GM13976 (cell line): Measurements from ENCODE around the gene GCFC2.
A peak's percentile ranks its signal among the peaks of the same experiment; 100 is the strongest.

Experiments
- DNase-seq: peaks from one replicate; pipeline ENCODE4 v3.0.0; 2012; ENCODE audit warnings: low spot score
- in situ Hi-C: fragments of 300-500 bp; cut with MboI; formaldehyde crosslinking; loops from one replicate; pipeline ENCODE4 v1.12.0; 2022; ENCODE audit warnings: low sequenced_read_pairs, mixed read lengths, inconsistent platforms; ENCODE audit not compliant: unreplicated experiment
- TF ChIP-seq, protein P1 (sequence below): IDR thresholded peaks from 2 replicates; pipeline ENCODE4 v1.5.1; 2012; ENCODE audit warnings: borderline replicate concordance, mild to moderate bottlenecking; ENCODE audit not compliant: insufficient read depth; ENCODE audit errors: extremely low read depth, missing control alignments, control extremely low read depth

Gene GCFC2

DNA sequence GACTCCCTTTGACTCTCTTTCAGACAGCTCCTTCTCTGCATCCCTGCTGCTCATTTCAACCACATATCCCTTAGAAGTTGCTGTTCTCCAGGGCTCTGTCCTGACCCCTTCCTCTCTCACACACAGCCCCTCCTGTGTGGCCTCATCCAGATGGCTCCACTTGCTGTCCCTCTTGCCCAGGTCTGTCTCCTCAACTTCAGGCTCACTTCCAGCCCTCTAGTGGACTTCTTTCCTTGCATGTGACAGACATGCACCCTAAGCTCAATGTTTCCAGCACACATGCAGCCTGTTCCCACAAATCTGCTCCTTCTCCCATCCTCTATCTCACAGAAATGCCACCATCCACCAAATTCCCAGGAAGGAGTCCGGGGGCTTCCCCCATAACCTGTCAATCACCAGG lies 73.1 kb downstream of the GCFC2 start:
- no peak for DNase-seq
- TF ChIP-seq, protein P1, sequence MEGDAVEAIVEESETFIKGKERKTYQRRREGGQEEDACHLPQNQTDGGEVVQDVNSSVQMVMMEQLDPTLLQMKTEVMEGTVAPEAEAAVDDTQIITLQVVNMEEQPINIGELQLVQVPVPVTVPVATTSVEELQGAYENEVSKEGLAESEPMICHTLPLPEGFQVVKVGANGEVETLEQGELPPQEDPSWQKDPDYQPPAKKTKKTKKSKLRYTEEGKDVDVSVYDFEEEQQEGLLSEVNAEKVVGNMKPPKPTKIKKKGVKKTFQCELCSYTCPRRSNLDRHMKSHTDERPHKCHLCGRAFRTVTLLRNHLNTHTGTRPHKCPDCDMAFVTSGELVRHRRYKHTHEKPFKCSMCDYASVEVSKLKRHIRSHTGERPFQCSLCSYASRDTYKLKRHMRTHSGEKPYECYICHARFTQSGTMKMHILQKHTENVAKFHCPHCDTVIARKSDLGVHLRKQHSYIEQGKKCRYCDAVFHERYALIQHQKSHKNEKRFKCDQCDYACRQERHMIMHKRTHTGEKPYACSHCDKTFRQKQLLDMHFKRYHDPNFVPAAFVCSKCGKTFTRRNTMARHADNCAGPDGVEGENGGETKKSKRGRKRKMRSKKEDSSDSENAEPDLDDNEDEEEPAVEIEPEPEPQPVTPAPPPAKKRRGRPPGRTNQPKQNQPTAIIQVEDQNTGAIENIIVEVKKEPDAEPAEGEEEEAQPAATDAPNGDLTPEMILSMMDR = no peak
- in situ Hi-C loops = no loop called here

DNA sequence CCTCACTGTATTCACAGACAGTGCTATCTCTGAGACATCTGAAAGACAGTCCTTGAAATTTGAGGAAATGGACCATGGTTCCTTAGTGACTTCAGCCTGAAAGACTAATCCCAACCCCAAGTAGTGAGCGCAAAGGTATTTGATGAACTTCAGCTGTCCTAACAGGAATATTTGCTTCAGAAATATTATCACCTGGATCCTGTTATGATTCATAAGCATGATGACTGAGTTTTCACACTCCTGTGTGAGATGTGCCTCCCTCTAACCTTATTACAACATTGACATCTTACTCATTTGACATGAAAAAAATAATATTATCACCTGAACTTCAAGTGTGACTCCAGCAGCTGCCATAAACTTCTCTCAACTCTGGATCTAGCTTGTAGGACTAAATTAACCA lies 75.8 kb downstream of the GCFC2 start:
- TF ChIP-seq, protein P1 = no peak
- no peak for DNase-seq
- in situ Hi-C loops = no loop called here

DNA sequence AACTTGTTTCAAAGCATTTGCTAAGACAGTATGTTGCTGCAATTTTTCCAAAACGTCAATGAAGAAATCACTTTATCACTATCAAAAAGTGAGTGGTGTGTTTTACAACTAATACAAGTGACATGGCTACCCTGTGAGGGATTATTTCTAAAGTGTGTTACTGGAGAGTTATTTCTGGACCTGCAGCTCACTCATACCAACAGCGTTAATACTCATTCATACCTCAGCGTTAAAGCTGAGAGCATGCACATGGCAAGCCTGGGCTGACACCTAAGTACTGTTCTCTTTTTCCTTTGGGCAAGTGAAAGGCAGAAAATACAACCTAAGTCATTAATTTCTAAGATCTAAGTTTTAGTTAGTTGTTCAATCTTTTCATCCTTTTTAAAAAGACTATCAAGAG lies 77.1 kb downstream of the GCFC2 start:
- no peak for DNase-seq
- in situ Hi-C loops = no loop called here
- TF ChIP-seq, protein P1 = no peak

DNA sequence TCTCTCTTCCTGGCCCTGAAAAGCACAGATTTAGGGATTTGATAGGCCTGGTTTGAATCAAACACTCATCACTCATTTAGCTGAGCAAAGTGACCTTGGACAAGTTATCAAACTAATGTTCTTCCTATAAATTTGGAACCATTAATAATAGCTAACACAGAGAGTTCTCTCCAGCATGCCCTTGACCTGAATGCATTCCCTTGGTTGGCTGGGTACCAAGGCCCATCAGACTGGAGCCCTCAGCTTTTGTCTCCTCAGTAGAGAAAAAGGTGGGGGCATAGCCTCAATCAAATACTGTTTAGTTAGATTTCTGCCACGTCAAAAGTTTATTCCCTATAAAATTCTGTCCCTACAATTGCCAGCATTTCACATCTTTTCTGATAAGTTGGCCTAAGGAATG lies 77.9 kb downstream of the GCFC2 start:
- no peak for DNase-seq
- TF ChIP-seq, protein P1 = no peak
- in situ Hi-C loops = no loop called here

DNA sequence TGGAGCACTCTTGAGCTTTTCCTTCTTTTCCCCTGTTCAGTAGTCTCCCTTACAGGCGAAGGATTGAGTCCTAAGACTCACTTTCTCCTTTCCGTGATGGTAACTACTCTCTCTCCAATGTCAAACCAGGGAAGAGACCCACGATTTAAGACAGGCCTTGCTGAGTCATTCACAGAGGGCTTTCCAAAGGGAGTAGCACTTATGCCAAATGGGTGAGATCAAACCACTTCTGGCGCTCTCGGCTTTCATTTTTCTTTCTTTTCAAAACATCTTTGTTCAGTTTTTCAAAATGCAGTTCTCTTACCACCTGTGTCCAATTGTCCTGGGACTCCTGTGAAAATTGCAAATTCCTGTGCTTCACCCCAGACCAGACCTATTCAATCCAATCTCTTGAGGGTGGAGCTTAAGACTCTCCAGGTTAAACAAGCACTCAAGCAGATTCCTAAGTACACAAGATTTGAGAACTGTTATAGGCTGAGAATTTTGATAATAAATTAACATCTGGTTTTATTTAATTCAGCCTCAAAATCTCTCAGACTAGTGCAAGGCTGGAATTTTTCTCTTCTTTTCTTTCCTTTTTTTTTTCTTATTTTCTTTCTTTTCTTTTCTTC lies 78.5 kb downstream of the GCFC2 start:
- DNase-seq = no peak
- TF ChIP-seq, protein P1 = no peak
- in situ Hi-C loops = no loop called here

DNA sequence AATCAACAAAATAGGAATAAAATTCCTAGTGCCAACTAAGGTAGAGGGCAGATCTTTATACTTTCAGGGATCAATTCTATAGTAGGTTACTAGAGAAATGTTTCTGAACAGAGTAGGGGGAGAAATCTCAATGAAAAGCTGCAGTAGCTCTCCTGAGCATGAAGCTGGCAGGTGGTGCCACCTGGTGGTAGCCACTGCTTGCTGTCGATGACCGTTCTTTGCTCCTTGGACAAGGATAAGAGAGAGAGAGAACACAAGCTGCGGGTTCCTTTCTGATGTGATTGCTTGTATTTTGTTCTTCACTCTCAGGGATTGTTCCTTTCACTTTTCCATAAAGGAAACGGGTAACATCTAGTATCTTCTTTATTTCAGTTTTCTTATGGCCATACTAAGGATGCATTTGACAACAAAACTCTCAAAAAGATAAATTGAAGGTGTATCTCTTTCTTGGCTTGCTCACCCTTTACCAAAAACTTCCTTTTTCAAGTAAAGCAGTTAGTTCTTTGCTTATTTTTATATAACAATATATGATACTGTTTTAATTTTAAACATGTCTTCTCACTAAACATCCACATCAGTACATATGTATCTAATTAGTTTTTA lies 82.7 kb downstream of the GCFC2 start:
- in situ Hi-C loops = no loop called here
- DNase-seq = peak; percentile 59
- TF ChIP-seq, protein P1 = peak; percentile 91
